ENCODE measurements around the gene THRA. TPM values are rescaled to one million over a fixed set of nuclear protein-coding genes. Genes with fewer than 3 reads are reported as not detected.

Gene THRA
- total RNA-seq, 2 donors from 2014 or later = 35.2 to 79.8 TPM

DNA sequence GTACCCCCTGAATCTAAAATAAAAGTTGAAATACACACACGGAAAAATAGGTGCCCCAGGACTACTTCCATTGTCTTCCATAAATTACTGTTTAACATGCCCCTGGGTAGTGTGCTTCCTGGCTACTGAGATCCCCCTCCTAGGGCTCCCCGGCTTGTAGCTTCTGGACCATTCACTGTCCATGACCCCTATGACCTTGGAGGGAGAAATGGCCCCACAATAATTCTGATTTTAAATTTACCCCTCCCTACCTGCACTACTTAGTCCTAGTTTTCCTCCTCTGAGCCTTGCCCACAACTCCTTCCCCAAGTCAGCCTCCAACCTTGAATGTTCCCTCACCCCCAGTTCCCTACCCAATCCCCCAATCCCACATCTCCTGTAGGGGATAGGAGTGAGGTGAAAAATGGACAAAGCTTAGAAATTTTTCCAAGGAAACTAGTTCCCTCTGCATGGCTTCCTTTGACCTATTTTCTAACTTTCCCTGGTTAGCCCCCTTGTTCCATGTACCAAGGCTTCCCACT is 49.5 kb downstream of the THRA start:
- TF ChIP-seq POLR2AphosphoS5 (IDR thresholded peaks at IDR 0.05) (no peak), POLR2A (IDR thresholded peaks at IDR 0.05) (no peak)
- TF ChIP-seq, protein P1, sequence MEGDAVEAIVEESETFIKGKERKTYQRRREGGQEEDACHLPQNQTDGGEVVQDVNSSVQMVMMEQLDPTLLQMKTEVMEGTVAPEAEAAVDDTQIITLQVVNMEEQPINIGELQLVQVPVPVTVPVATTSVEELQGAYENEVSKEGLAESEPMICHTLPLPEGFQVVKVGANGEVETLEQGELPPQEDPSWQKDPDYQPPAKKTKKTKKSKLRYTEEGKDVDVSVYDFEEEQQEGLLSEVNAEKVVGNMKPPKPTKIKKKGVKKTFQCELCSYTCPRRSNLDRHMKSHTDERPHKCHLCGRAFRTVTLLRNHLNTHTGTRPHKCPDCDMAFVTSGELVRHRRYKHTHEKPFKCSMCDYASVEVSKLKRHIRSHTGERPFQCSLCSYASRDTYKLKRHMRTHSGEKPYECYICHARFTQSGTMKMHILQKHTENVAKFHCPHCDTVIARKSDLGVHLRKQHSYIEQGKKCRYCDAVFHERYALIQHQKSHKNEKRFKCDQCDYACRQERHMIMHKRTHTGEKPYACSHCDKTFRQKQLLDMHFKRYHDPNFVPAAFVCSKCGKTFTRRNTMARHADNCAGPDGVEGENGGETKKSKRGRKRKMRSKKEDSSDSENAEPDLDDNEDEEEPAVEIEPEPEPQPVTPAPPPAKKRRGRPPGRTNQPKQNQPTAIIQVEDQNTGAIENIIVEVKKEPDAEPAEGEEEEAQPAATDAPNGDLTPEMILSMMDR (IDR thresholded peaks at IDR 0.05) = no peak
- Histone ChIP-seq H3K4me1 (replicated peaks) (peaks cover 42% of the 10 kb centered on the region), H3K27ac (peak overlapping the region; percentile 88 to 97), H3K36me3 (no peaks in the 10 kb centered on the region), H3K4me3 (peak overlapping the region in 1 of 2 donors; percentile 7), H3K27me3 (replicated peaks; ENCODE audit: insufficient read depth) (no peaks in the 10 kb centered on the region), H3K9me3 (no peaks in the 10 kb centered on the region)
- intact Hi-C loops (cut with DNase I) = loop anchor here (2.0 to 5.0 kb wide), 2 partner anchors 50 to 57 kb away; partner anchors contain the start of gene THRA
- WGBS = 10% methylated on average over 2 of the region's 2 CpGs
- no peak for DNase-seq (ENCODE audit: low spot score)

DNA sequence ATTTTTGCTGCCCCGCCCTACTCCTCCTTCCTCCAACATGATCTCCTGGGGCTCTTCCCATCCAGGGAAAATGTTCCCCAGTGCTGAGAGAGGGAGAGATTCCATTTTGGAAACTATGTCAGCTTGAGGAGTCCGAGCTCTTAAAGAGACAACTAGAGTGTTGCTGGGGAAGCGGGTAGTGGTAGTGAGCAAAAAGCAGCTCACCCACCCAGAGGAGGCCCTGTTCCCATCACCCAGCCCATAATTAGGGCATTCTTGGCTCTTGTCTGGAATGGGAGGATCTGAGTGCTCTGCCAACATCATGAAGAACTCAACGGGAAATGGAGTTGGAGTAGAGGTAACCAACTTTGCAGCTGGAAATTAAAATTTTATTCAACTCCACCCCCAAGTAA is 49.9 kb downstream of the THRA start:
- Histone ChIP-seq H3K36me3 (no peaks in the 10 kb centered on the region), H3K4me3 (peak overlapping the region in 1 of 2 donors; percentile 7), H3K9me3 (no peaks in the 10 kb centered on the region), H3K27me3 (replicated peaks; ENCODE audit: insufficient read depth) (no peaks in the 10 kb centered on the region), H3K27ac (peak overlapping the region; percentile 88 to 97), H3K4me1 (replicated peaks) (peaks cover 40% of the 10 kb centered on the region)
- DNase-seq (ENCODE audit: low spot score) = no peak
- TF ChIP-seq POLR2A (IDR thresholded peaks at IDR 0.05) (no peak), POLR2AphosphoS5 (IDR thresholded peaks at IDR 0.05) (no peak)
- TF ChIP-seq, protein P1 (IDR thresholded peaks at IDR 0.05) = no peak
- WGBS = 20% methylated on average over 4 of the region's 4 CpGs
- intact Hi-C loops (cut with DNase I) = loop anchor here (2.0 to 5.0 kb wide), 2 partner anchors 50 to 56 kb away; partner anchors contain the start of gene THRA

DNA sequence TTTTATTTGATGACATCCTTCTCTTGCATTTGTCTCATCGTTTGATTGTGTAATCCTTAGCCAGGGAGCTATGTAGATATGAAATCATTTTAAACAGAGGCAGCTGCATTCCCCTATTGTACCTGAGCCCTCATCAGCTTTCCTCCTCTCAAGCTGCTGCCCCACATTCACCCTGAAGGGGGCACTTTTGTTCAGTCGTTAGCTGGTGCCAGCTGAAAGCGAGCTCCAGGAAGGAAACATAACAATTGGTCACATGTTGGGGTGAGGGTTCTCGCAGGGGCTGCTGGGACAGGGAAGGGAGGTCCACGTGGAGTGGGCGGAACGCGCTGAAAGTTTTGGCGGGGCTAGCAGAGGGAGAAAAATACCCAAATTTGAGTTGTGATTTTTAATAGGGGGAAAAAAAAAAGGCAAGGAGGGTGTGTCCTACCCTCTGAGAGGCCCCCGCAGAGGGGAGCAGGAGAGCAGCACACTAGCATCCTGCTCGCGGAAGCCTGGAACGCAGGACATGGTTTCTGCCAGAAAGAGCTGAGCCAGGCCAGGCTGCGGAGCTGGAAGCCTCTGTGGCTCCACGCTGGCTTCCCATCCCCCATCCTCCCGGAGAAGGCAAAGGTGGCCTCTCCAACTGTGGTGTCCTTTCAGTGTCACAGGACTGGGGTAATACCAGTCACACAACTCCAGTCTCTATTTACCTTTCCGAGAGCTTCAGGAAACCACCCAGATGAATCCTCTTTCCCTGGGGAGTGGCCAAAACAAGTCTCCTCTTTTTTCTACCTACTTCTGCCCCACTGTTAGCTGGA is 50.5 kb downstream of the THRA start:
- Histone ChIP-seq H3K27me3 (replicated peaks; ENCODE audit: insufficient read depth) (no peaks in the 10 kb centered on the region), H3K36me3 (no peaks in the 10 kb centered on the region), H3K27ac (peak overlapping the region; percentile 88 to 97), H3K9me3 (no peaks in the 10 kb centered on the region), H3K4me3 (peak overlapping the region; percentile 19 to 36), H3K4me1 (replicated peaks) (peaks cover 36% of the 10 kb centered on the region)
- intact Hi-C loops (cut with DNase I) = loop anchor here (2.0 to 5.0 kb wide), 2 partner anchors 51 to 55 kb away; partner anchors contain the start of gene THRA
- peak; percentile 95 for DNase-seq (ENCODE audit: low spot score)
- WGBS = under 1% methylated on average over 17 of the region's 17 CpGs
- TF ChIP-seq POLR2AphosphoS5 (IDR thresholded peaks at IDR 0.05) (peak; percentile 99), POLR2A (IDR thresholded peaks at IDR 0.05) (peak; percentile 22)
- TF ChIP-seq, protein P1 (IDR thresholded peaks at IDR 0.05) = peak; percentile 90 to 100 (median 95)

DNA sequence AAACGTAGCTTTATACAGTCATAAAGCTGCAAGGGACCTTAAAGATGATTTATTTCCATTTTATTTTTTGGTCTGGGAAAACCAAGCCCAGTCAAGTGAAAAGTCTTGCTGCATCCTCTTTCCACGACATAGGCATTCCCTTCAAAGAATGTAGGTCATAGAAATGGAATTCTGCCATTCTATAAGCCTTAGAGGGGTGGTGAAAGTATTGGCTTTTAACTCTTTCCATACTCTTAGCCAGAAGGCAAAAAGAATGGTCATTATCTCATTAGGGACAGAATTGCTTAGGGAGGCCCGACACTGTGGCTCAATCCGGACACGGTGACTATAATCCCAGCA is 51.1 kb downstream of the THRA start:
- Histone ChIP-seq H3K27ac (peak overlapping the region; percentile 88 to 97), H3K9me3 (no peaks in the 10 kb centered on the region), H3K4me1 (replicated peaks) (peaks cover 31% of the 10 kb centered on the region), H3K4me3 (peak overlapping the region in 1 of 2 donors; percentile 36), H3K27me3 (replicated peaks; ENCODE audit: insufficient read depth) (no peaks in the 10 kb centered on the region), H3K36me3 (no peaks in the 10 kb centered on the region)
- 16% methylated on average over 5 of the region's 5 CpGs for WGBS
- DNase-seq (ENCODE audit: low spot score) = no peak
- intact Hi-C loops (cut with DNase I) = loop anchor here (2.0 to 5.0 kb wide), 2 partner anchors 52 to 55 kb away; partner anchors contain the start of gene THRA
- TF ChIP-seq POLR2A (IDR thresholded peaks at IDR 0.05) (no peak), POLR2AphosphoS5 (IDR thresholded peaks at IDR 0.05) (no peak)
- TF ChIP-seq, protein P1 (IDR thresholded peaks at IDR 0.05) = no peak
